GM12878 (cell line): ENCODE results near the gene HS6ST1.

Experiments used
- JUND ChIP-seq: IDR thresholded peaks from 2 replicates; pipeline ENCODE4 v1.6.1; 2012; ENCODE audit warnings: low read depth, mild to moderate bottlenecking, low read length, improper control_type of control experiment, moderate library complexity
- KDM1A ChIP-seq: fragments of 200-600 bp; sonication (generic); IDR thresholded peaks from 2 replicates; pipeline ENCODE4 v1.6.1; 2016; ENCODE audit warnings: borderline replicate concordance
- NRF1 ChIP-seq: conservative IDR thresholded peaks from 2 replicates; pipeline ENCODE4 v1.6.1; 2011; ENCODE audit warnings: mild to moderate bottlenecking, low read depth, low read length, improper control_type of control experiment
- RBBP5 ChIP-seq: fragments of 200-600 bp; sonication (generic); conservative IDR thresholded peaks from 2 replicates; pipeline ENCODE4 v1.6.1; 2016
- RFX5 ChIP-seq: IDR thresholded peaks from 2 replicates; pipeline ENCODE4 v1.6.1; 2011; ENCODE audit warnings: low read depth, low read length, improper control_type of control experiment
- YY1 ChIP-seq: IDR thresholded peaks from 2 replicates; pipeline ENCODE4 v1.6.1; 2011; ENCODE audit warnings: low read depth, mild to moderate bottlenecking, low read length
- ZBTB40 ChIP-seq: fragments of 450-650 bp; IDR thresholded peaks from 2 replicates; pipeline ENCODE4 v1.6.1; 2016; ENCODE audit warnings: mild to moderate bottlenecking, moderate library complexity, borderline replicate concordance
- TF ChIP-seq, protein P1 (sequence below), 3 experiments: IDR thresholded peaks in 2 of 3; conservative IDR thresholded peaks in 1 of 3; 2 replicates each; pipeline ENCODE4 v1.5.1; 2011; ENCODE audit warnings: low read depth in 3 of 3, low read length in 3 of 3, mild to moderate bottlenecking in 3 of 3, control low read depth in 2 of 3, moderate library complexity in 2 of 3, inconsistent platforms in 1 of 3, mixed read lengths in 1 of 3; ENCODE audit not compliant: control insufficient read depth in 2 of 3, insufficient read depth in 1 of 3; ENCODE audit errors: extremely low read depth in 1 of 3
- TF ChIP-seq, protein P2 (sequence below): IDR thresholded peaks from 2 replicates; pipeline ENCODE4 v1.6.1; 2012; ENCODE audit warnings: low read depth, low read length, improper control_type of control experiment

GRCh38 chr2:128307595-128307994 lies 11.1 kb downstream of the HS6ST1 start:
- TF ChIP-seq, protein P1, sequence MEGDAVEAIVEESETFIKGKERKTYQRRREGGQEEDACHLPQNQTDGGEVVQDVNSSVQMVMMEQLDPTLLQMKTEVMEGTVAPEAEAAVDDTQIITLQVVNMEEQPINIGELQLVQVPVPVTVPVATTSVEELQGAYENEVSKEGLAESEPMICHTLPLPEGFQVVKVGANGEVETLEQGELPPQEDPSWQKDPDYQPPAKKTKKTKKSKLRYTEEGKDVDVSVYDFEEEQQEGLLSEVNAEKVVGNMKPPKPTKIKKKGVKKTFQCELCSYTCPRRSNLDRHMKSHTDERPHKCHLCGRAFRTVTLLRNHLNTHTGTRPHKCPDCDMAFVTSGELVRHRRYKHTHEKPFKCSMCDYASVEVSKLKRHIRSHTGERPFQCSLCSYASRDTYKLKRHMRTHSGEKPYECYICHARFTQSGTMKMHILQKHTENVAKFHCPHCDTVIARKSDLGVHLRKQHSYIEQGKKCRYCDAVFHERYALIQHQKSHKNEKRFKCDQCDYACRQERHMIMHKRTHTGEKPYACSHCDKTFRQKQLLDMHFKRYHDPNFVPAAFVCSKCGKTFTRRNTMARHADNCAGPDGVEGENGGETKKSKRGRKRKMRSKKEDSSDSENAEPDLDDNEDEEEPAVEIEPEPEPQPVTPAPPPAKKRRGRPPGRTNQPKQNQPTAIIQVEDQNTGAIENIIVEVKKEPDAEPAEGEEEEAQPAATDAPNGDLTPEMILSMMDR (IDR thresholded peaks at IDR 0.05 in 2 of 3, conservative IDR thresholded peaks at IDR 0.05 in 1 of 3; ENCODE audit: control insufficient read depth in 2 of 3, extremely low read depth in 1 of 3, insufficient read depth in 1 of 3, low read depth in 3 of 3, low read length in 3 of 3) = no peak
- no peak for TF ChIP-seq RBBP5
- no peak for TF ChIP-seq YY1
- no peak for TF ChIP-seq KDM1A
- no peak for TF ChIP-seq JUND
- TF ChIP-seq RFX5 = no peak
- TF ChIP-seq NRF1 = no peak
- TF ChIP-seq, protein P2, sequence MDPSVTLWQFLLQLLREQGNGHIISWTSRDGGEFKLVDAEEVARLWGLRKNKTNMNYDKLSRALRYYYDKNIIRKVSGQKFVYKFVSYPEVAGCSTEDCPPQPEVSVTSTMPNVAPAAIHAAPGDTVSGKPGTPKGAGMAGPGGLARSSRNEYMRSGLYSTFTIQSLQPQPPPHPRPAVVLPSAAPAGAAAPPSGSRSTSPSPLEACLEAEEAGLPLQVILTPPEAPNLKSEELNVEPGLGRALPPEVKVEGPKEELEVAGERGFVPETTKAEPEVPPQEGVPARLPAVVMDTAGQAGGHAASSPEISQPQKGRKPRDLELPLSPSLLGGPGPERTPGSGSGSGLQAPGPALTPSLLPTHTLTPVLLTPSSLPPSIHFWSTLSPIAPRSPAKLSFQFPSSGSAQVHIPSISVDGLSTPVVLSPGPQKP = no peak
- TF ChIP-seq ZBTB40 = no peak
